ENCODE data around the gene TWF1. TPM values are rescaled to one million over a fixed set of nuclear protein-coding genes. Genes with fewer than 3 reads are reported as not detected.

Gene TWF1
- polyA plus RNA-seq, 1 donor = 84.1 TPM

DNA sequence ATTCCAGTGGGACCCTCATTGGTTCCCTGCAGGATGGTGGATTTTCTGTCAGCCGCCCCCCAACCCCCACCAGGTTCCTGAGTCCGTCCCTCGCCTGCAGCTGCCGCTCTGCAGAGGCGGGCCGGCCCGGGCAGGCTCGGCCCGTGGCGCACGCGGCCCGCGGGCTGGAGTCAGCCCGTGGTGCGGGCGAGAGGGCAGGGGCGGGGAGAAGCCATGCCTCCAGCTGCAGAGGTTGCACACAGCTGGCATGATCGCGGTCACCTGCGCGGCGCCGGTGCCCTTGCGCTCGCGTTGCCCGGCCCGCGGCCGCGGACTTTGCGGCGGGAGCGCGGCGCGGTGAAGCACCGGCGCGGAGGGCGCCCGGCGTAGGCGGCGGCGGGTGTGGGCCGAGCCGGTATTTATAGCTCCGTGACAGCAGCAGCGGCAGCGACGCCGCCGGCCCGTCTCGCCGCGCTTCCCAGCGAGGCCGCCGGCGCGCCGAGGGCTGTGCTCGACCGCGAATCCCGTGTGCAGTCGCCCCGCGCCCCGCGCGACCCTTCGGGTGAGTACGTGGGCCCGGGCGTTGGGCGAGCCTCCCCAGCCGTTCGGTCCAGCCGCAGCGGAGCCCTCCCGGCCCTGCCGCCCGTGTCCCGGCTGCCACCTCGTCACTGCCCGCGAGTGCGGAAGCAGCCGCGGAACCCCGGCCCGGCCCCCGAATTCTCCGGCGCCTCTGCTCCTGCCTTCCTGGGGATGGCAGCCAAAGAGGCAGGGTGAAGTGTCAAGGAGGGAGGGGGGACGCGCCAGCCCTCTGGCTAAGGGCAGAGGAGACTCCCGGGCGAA lies 29.7 kb upstream of the TWF1 start, which contains the start of gene TMEM117:
Gene TMEM117 (plus strand): TSS at position 426 of the 819 bp plus-strand sequence.
- no CpG with 5 or more reads among the region's 103 CpGs for WGBS (ENCODE audit: insufficient coverage, low lambda C conversion rate)

DNA sequence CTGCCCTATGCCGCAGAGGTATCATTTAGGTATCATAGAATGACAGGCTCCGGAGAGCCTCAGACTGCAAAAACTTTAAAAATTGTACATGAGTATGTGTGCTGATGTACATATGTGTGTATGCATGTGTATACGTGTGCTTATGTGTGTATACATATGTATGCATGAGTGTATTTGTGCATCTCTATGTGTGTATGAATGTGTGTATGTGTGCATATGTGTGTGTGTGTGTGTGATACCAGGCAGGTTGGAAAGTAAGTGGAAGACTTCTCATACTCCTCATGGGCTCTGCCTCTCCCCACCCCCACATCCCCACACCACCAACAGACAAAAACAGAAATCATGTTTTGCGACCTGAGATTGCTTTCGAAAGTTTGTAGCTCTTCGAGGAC lies 29.1 kb upstream of the TWF1 start:
- WGBS (ENCODE audit: insufficient coverage, low lambda C conversion rate) = no CpG with 5 or more reads among the region's 6 CpGs
- no peaks in the 10 kb centered on the region for H3K36me3 ChIP-seq (ENCODE audit: control insufficient read depth, insufficient read depth, low read length)
- peak overlapping the region; percentile 81 for H3K4me3 ChIP-seq (ENCODE audit: low read length)
- peaks cover 5% of the 10 kb centered on the region for H3K4me1 ChIP-seq (ENCODE audit: control insufficient read depth, insufficient read depth, low read length)
- H3K9me3 ChIP-seq (ENCODE audit: control insufficient read depth, low read depth, low read length) = no peaks in the 10 kb centered on the region
- no peaks in the 10 kb centered on the region for H3K27me3 ChIP-seq (ENCODE audit: control insufficient read depth, insufficient read depth, low read length)
- DNase-seq = no peak
- H3K27ac ChIP-seq (ENCODE audit: low read length) = peak overlapping the region; percentile 35

More for the DNA sequence above, 29.7 kb upstream of the TWF1 start, which contains the start of gene TMEM117:
- Histone ChIP-seq H3K36me3 (ENCODE audit: control insufficient read depth, insufficient read depth, low read length) (no peaks in the 10 kb centered on the region), H3K27ac (ENCODE audit: low read length) (peak within 1 kb of the TSS; percentile 96), H3K4me1 (ENCODE audit: control insufficient read depth, insufficient read depth, low read length) (peaks cover 5% of the 10 kb centered on the region), H3K9me3 (ENCODE audit: control insufficient read depth, low read depth, low read length) (no peaks in the 10 kb centered on the region), H3K27me3 (ENCODE audit: control insufficient read depth, insufficient read depth, low read length) (no peaks in the 10 kb centered on the region), H3K4me3 (ENCODE audit: low read length) (peak within 1 kb of the TSS; percentile 81)
- peak; percentile 47 to 91 for DNase-seq

GRCh38 chr12:43832463-43833168 lies 26.5 kb upstream of the TWF1 start:
- no peak overlapping the region for H3K4me3 ChIP-seq (ENCODE audit: low read length)
- no peaks in the 10 kb centered on the region for H3K27me3 ChIP-seq (ENCODE audit: control insufficient read depth, insufficient read depth, low read length)
- no peaks in the 10 kb centered on the region for H3K9me3 ChIP-seq (ENCODE audit: control insufficient read depth, low read depth, low read length)
- DNase-seq = no peak
- no CpG with 5 or more reads among the region's 4 CpGs for WGBS (ENCODE audit: insufficient coverage, low lambda C conversion rate)
- H3K4me1 ChIP-seq (ENCODE audit: control insufficient read depth, insufficient read depth, low read length) = peaks cover 5% of the 10 kb centered on the region
- no peaks in the 10 kb centered on the region for H3K36me3 ChIP-seq (ENCODE audit: control insufficient read depth, insufficient read depth, low read length)
- no peak overlapping the region for H3K27ac ChIP-seq (ENCODE audit: low read length)

DNA sequence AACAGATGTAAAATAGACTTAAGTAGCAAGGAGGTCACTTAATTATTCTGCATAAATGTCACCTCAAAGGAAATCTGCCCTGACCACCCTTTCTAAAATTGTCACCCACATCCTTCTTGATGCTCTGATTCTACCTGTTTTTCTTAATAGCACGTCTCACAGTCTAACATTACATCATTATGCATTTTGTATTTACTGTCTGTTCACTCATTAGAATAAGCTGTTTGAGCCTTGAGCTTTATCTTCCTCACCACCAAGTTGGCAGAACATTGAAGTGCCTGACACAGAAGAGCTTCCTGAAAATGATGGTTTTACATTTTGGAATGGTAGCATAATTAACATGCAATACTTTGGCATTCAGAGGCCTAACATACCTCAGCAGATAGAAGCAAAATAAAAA lies 21.0 kb upstream of the TWF1 start:
- 71% methylated on average over 1 of the region's 1 CpG for WGBS (ENCODE audit: insufficient coverage, low lambda C conversion rate)
- Histone ChIP-seq H3K27ac (ENCODE audit: low read length) (no peak overlapping the region), H3K9me3 (ENCODE audit: control insufficient read depth, low read depth, low read length) (no peaks in the 10 kb centered on the region), H3K4me1 (ENCODE audit: control insufficient read depth, insufficient read depth, low read length) (no peaks in the 10 kb centered on the region), H3K36me3 (ENCODE audit: control insufficient read depth, insufficient read depth, low read length) (no peaks in the 10 kb centered on the region), H3K4me3 (ENCODE audit: low read length) (no peak overlapping the region), H3K27me3 (ENCODE audit: control insufficient read depth, insufficient read depth, low read length) (no peaks in the 10 kb centered on the region)
- DNase-seq = no peak

DNA sequence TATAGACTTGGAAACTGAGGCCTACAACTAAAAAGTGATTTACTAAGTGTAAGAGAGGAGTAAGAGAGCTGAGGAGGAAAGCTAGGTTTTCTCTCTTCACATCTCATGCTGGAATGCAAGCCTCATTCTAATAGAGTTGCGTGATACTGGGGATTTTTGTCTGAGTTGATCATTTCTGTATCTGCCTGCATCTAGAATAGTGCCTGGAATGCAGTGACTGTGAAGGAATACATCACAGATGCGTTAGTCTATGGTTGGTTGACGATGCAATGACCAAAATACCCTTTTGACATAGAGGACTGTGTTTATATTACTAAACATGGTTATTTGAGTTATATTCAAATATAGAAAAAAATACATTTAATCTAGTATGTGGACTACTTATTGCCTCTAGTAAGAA lies 20.6 kb upstream of the TWF1 start:
- no peaks in the 10 kb centered on the region for H3K36me3 ChIP-seq (ENCODE audit: control insufficient read depth, insufficient read depth, low read length)
- no peaks in the 10 kb centered on the region for H3K27me3 ChIP-seq (ENCODE audit: control insufficient read depth, insufficient read depth, low read length)
- H3K27ac ChIP-seq (ENCODE audit: low read length) = no peak overlapping the region
- DNase-seq = no peak
- no peaks in the 10 kb centered on the region for H3K9me3 ChIP-seq (ENCODE audit: control insufficient read depth, low read depth, low read length)
- no CpG with 5 or more reads among the region's 3 CpGs for WGBS (ENCODE audit: insufficient coverage, low lambda C conversion rate)
- H3K4me3 ChIP-seq (ENCODE audit: low read length) = no peak overlapping the region
- H3K4me1 ChIP-seq (ENCODE audit: control insufficient read depth, insufficient read depth, low read length) = no peaks in the 10 kb centered on the region

DNA sequence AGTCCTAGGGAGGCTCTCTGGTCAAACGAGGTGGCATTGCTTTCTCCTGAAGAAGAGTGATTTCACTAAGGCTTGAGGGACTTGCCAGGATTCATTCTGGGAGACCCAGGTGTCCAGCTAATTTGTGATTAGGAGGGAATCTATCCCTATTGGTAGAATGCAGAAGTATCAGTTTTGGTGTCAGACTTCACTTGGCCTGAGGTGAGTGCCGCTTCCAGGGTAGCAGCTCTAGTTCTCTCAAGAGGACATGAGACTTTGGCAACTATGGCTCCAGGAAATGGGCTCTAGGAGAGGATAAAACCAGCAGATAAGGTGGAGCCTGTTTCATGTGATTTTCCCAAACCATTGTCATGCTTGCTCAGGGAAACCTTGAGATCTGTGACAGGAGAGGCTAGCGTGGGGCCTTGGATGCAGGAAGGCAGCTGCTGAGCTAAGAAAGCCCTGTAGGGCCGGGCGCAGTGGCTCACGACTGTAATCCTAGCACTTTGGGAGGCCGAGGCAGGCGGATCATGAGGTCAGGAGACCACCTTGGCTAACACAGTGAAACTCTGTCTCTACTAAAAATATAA lies 18.2 kb upstream of the TWF1 start:
- Histone ChIP-seq H3K4me1 (ENCODE audit: control insufficient read depth, insufficient read depth, low read length) (no peaks in the 10 kb centered on the region), H3K27me3 (ENCODE audit: control insufficient read depth, insufficient read depth, low read length) (no peaks in the 10 kb centered on the region), H3K9me3 (ENCODE audit: control insufficient read depth, low read depth, low read length) (no peaks in the 10 kb centered on the region), H3K27ac (ENCODE audit: low read length) (no peak overlapping the region), H3K36me3 (ENCODE audit: control insufficient read depth, insufficient read depth, low read length) (no peaks in the 10 kb centered on the region), H3K4me3 (ENCODE audit: low read length) (no peak overlapping the region)
- WGBS (ENCODE audit: insufficient coverage, low lambda C conversion rate) = no CpG with 5 or more reads among the region's 8 CpGs
- no peak for DNase-seq

DNA sequence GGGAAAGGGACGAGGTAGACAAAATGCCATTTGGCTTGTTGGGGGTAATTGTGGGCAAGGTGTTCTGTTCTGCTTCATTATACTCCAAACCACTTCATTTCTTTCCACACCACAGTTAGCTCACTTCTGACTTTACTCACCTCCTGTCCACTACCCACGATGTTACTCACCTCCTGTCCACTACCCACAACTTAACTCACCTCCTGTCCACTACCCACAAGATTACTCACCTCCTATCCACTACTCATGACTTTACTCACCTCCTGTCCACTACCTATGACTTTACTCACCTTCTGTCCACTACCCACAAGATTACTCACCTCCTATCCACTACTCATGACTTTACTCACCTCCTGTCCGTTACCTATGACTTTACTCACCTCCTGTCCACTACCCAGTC lies 10.1 kb upstream of the TWF1 start:
- DNase-seq = no peak
- Histone ChIP-seq H3K9me3 (ENCODE audit: control insufficient read depth, low read depth, low read length) (no peaks in the 10 kb centered on the region), H3K4me3 (ENCODE audit: low read length) (no peak overlapping the region), H3K36me3 (ENCODE audit: control insufficient read depth, insufficient read depth, low read length) (no peaks in the 10 kb centered on the region), H3K27me3 (ENCODE audit: control insufficient read depth, insufficient read depth, low read length) (peaks cover under 1% of the 10 kb centered on the region), H3K4me1 (ENCODE audit: control insufficient read depth, insufficient read depth, low read length) (no peaks in the 10 kb centered on the region), H3K27ac (ENCODE audit: low read length) (no peak overlapping the region)
- WGBS (ENCODE audit: insufficient coverage, low lambda C conversion rate) = 100% methylated on average over 2 of the region's 3 CpGs

- no peaks in the 10 kb centered on the region for H3K36me3 ChIP-seq (ENCODE audit: control insufficient read depth, insufficient read depth, low read length)
- no peaks in the 10 kb centered on the region for H3K4me1 ChIP-seq (ENCODE audit: control insufficient read depth, insufficient read depth, low read length)
- peak; percentile 23 to 48 for DNase-seq
- no peaks in the 10 kb centered on the region for H3K9me3 ChIP-seq (ENCODE audit: control insufficient read depth, low read depth, low read length)
- WGBS (ENCODE audit: insufficient coverage, low lambda C conversion rate) = no CpG with 5 or more reads among the region's 3 CpGs
- no peak overlapping the region for H3K27ac ChIP-seq (ENCODE audit: low read length)
- peaks cover 2% of the 10 kb centered on the region for H3K27me3 ChIP-seq (ENCODE audit: control insufficient read depth, insufficient read depth, low read length)
- H3K4me3 ChIP-seq (ENCODE audit: low read length) = no peak overlapping the region
Measured at GRCh38 chr12:43815416-43815815, 9.3 kb upstream of the TWF1 start.

DNA sequence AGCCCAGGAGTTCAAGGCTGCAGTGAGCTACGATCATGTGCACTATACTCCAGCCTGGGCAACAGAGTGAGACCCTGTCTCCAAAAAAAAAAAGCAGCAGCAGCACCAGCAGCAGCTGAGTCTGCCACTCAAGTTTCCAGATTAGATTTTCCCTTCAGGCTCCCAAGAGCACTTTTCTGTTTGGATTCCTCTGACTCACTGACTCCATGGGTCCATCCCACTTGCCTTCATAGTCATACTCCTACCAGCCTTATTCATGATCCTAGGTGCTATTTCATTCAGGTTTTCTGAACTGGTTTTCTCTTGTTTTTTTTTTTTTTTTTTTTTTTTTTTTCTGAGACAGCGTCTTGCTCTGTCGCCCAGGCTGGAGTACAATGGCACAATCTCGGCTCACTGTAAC lies 6.8 kb upstream of the TWF1 start:
- WGBS (ENCODE audit: insufficient coverage, low lambda C conversion rate) = no CpG with 5 or more reads among the region's 4 CpGs
- H3K36me3 ChIP-seq (ENCODE audit: control insufficient read depth, insufficient read depth, low read length) = no peaks in the 10 kb centered on the region
- H3K4me1 ChIP-seq (ENCODE audit: control insufficient read depth, insufficient read depth, low read length) = no peaks in the 10 kb centered on the region

GRCh38 chr12:43812057-43812456 lies 5.9 kb upstream of the TWF1 start:
- Histone ChIP-seq H3K4me1 (ENCODE audit: control insufficient read depth, insufficient read depth, low read length) (no peaks in the 10 kb centered on the region), H3K9me3 (ENCODE audit: control insufficient read depth, low read depth, low read length) (no peaks in the 10 kb centered on the region), H3K36me3 (ENCODE audit: control insufficient read depth, insufficient read depth, low read length) (no peaks in the 10 kb centered on the region), H3K27me3 (ENCODE audit: control insufficient read depth, insufficient read depth, low read length) (peaks cover 2% of the 10 kb centered on the region), H3K27ac (ENCODE audit: low read length) (no peak overlapping the region), H3K4me3 (ENCODE audit: low read length) (no peak overlapping the region)
- no CpG with 5 or more reads among the region's 2 CpGs for WGBS (ENCODE audit: insufficient coverage, low lambda C conversion rate)
- no peak for DNase-seq

More for the DNA sequence above, 6.8 kb upstream of the TWF1 start:
- Histone ChIP-seq H3K9me3 (ENCODE audit: control insufficient read depth, low read depth, low read length) (no peaks in the 10 kb centered on the region), H3K27me3 (ENCODE audit: control insufficient read depth, insufficient read depth, low read length) (peaks cover 2% of the 10 kb centered on the region), H3K4me3 (ENCODE audit: low read length) (no peak overlapping the region), H3K27ac (ENCODE audit: low read length) (no peak overlapping the region)
- no peak for DNase-seq

Data from large intestine (tissue), 3 donors.